ENCODE data around the gene CD109.

DNA sequence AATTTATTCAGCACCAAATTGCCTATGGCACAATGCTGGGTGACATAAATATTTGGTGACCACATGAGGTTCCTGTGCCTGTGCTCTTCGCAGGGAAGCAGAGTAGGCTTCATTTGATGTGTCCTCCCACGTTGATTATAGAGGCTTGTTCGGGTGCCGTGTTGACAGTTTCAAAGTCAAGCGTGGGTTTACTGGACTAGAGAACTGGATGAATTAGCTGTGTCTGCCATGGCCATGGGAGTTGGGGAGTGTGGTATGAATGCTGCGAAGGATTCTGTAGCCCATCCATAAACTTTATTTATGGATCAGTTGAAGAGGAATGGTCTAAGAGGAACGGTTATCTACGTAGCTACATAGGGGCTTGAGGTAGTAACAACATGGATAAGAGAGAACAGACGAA lies 11.0 kb downstream of the CD109 start:
- no peak for TF ChIP-seq GATA2 (IDR thresholded peaks at IDR 0.05; ENCODE audit: low read depth, low read length)
- TF ChIP-seq GATA3 (IDR thresholded peaks at IDR 0.05; ENCODE audit: low read depth, low read length): no peak

Measured in SH-SY5Y (cell line).